GM10248 (cell line): Measurements from ENCODE around the gene CUL9.

Experiments
- CTCF ChIA-PET: fragments of 300-600 bp; sonication (Branson Sonifier 250); formaldehyde crosslinking; extraction: SDS; loops from one replicate; lab custom pipeline; 2021; ENCODE audit warnings: antibody characterized with exemption; lab: Yijun Ruan, JAX
- POLR2A ChIA-PET: fragments of 350-650 bp; sonication (Branson Sonifier 250); formaldehyde crosslinking; extraction: SDS; loops from one replicate; lab custom pipeline; 2020; ENCODE audit warnings: antibody characterized with exemption; lab: Yijun Ruan, JAX
- DNase-seq: peaks from one replicate; pipeline ENCODE4 v3.0.0; 2012; ENCODE audit errors: extremely low spot score
- CTCF ChIP-seq: IDR thresholded peaks from 2 replicates; pipeline ENCODE4 v1.5.1; 2012; ENCODE audit warnings: mild to moderate bottlenecking, low read depth; ENCODE audit errors: extremely low read depth, missing control alignments, control extremely low read depth

Gene CUL9

GRCh38 chr6:43254138-43254817, 72.3 kb downstream of the CUL9 start:
- no peak for DNase-seq
- TF ChIP-seq CTCF: no peak
- POLR2A ChIA-PET: no interaction called here
- CTCF ChIA-PET: interaction anchor here (1.3 to 5.8 kb wide), 6 partner anchors 10 to 253 kb away, joined by 3 to 38 read pairs (median 10); partner anchors contain the start of gene DNPH1

- ChIA-PET CTCF (interaction anchor here (1.3 to 5.8 kb wide), 6 partner anchors 9 to 252 kb away, joined by 3 to 38 read pairs (median 10); partner anchors contain the start of gene DNPH1), POLR2A (no interaction called here)
- no peak for DNase-seq
- TF ChIP-seq CTCF: no peak
Observed at GRCh38 chr6:43254846-43255245, 72.8 kb downstream of the CUL9 start.

GRCh38 chr6:43255408-43256054, 73.5 kb downstream of the CUL9 start:
- CTCF ChIA-PET: interaction anchor here (1.0 to 5.8 kb wide), 6 partner anchors 8 to 178 kb away, joined by 3 to 38 read pairs (median 4); partner anchors contain the start of gene DNPH1
- DNase-seq: no peak
- TF ChIP-seq CTCF: no peak
- POLR2A ChIA-PET: no interaction called here

- ChIA-PET CTCF (interaction anchor here (1.4 to 5.8 kb wide), 3 partner anchors 7 to 28 kb away, joined by 4 to 38 read pairs (median 5); partner anchors contain the start of gene DNPH1), POLR2A (no interaction called here)
- TF ChIP-seq CTCF: no peak
- DNase-seq: no peak
Observed at GRCh38 chr6:43256670-43257366, 74.8 kb downstream of the CUL9 start.

GRCh38 chr6:43257367-43258145, 75.6 kb downstream of the CUL9 start:
- no peak for DNase-seq
- ChIA-PET CTCF (interaction anchor here (0.9 to 1.0 kb wide), 2 partner anchors 11 to 30 kb away, joined by 3 read pairs; no protein-coding TSS in a partner anchor), POLR2A (no interaction called here)
- TF ChIP-seq CTCF: no peak

GRCh38 chr6:43258180-43258579, 76.2 kb downstream of the CUL9 start:
- TF ChIP-seq CTCF: no peak
- ChIA-PET POLR2A (no interaction called here), CTCF (interaction anchor here (0.9 to 1.0 kb wide), 2 partner anchors 10 to 30 kb away, joined by 3 read pairs; no protein-coding TSS in a partner anchor)
- no peak for DNase-seq
